ENCODE measurements around the gene FSIP1. TPM values are rescaled to one million over a fixed set of nuclear protein-coding genes. Genes with fewer than 3 reads are reported as not detected.

The FSIP1 gene
- total RNA-seq, 6 experiments from 2014 or later, result 0.07 to 0.74 (median 0.35) TPM; not detected in 1

GRCh38 chr15:39587731-39588530 is 194.7 kb downstream of the FSIP1 start:
- peaks cover 0 to 33% (median 13%) of the 10 kb centered on the region in 4 donors for H3K4me1 ChIP-seq
- intact Hi-C loops (cut with DNase I), result no loop called here

GRCh38 chr15:39587096-39587721 is 195.4 kb downstream of the FSIP1 start:
- Histone ChIP-seq H3K4me3 (no peak overlapping the region), H3K36me3 (peaks cover 0 to 59% (median 29%) of the 10 kb centered on the region in 4 donors), H3K27me3 (no peaks in the 10 kb centered on the region), H3K27ac (peak overlapping the region in 2 of 3 donors; percentile 8 to 56), H3K9me3 (no peaks in the 10 kb centered on the region), H3K4me1 (peaks cover 0 to 33% (median 13%) of the 10 kb centered on the region in 4 donors)
- TF ChIP-seq, protein P1, sequence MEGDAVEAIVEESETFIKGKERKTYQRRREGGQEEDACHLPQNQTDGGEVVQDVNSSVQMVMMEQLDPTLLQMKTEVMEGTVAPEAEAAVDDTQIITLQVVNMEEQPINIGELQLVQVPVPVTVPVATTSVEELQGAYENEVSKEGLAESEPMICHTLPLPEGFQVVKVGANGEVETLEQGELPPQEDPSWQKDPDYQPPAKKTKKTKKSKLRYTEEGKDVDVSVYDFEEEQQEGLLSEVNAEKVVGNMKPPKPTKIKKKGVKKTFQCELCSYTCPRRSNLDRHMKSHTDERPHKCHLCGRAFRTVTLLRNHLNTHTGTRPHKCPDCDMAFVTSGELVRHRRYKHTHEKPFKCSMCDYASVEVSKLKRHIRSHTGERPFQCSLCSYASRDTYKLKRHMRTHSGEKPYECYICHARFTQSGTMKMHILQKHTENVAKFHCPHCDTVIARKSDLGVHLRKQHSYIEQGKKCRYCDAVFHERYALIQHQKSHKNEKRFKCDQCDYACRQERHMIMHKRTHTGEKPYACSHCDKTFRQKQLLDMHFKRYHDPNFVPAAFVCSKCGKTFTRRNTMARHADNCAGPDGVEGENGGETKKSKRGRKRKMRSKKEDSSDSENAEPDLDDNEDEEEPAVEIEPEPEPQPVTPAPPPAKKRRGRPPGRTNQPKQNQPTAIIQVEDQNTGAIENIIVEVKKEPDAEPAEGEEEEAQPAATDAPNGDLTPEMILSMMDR (IDR thresholded peaks at IDR 0.05), result no peak
- TF ChIP-seq POLR2A (IDR thresholded peaks at IDR 0.05), result no peak
- no peak for ATAC-seq
- intact Hi-C loops (cut with DNase I), result no loop called here
- DNase-seq, result no peak
- 77% methylated on average over 8 of the region's 17 CpGs for WGBS (ENCODE audit: insufficient coverage, low coverage, low lambda C conversion rate, missing lambda C conversion rate)

More at GRCh38 chr15:39587731-39588530, 194.7 kb downstream of the FSIP1 start:
- Histone ChIP-seq H3K27ac (peak overlapping the region in 1 of 3 donors; percentile 56), H3K9me3 (no peaks in the 10 kb centered on the region), H3K36me3 (peaks cover 0 to 66% (median 32%) of the 10 kb centered on the region in 4 donors), H3K27me3 (no peaks in the 10 kb centered on the region), H3K4me3 (no peak overlapping the region)
- peak; percentile 58 to 81 (median 60) for DNase-seq
- WGBS (ENCODE audit: insufficient coverage, low coverage, low lambda C conversion rate, missing lambda C conversion rate), result 18% methylated on average over 11 of the region's 13 CpGs
- no peak for TF ChIP-seq POLR2A (IDR thresholded peaks at IDR 0.05)
- TF ChIP-seq, protein P1 (IDR thresholded peaks at IDR 0.05), result no peak
- ATAC-seq, result peak; percentile 58 to 90 (median 84)

GRCh38 chr15:39586387-39587095 is 196.1 kb downstream of the FSIP1 start:
- TF ChIP-seq, protein P1 (IDR thresholded peaks at IDR 0.05), result no peak
- no peak for TF ChIP-seq POLR2A (IDR thresholded peaks at IDR 0.05)
- Histone ChIP-seq H3K36me3 (peaks cover 0 to 57% (median 25%) of the 10 kb centered on the region in 4 donors), H3K27ac (peak overlapping the region in 1 of 3 donors; percentile 8), H3K27me3 (no peaks in the 10 kb centered on the region), H3K4me3 (no peak overlapping the region), H3K9me3 (no peaks in the 10 kb centered on the region), H3K4me1 (peaks cover 0 to 33% (median 13%) of the 10 kb centered on the region in 4 donors)
- WGBS (ENCODE audit: insufficient coverage, low coverage, low lambda C conversion rate, missing lambda C conversion rate), result 43% methylated on average over 7 of the region's 10 CpGs
- intact Hi-C loops (cut with DNase I), result no loop called here
- ATAC-seq (peak in 3 of 4 donors; percentile 33 to 57 (median 38)), DNase-seq (no peak)

GRCh38 chr15:39585871-39586301 is 196.8 kb downstream of the FSIP1 start:
- H3K27me3 ChIP-seq, result no peaks in the 10 kb centered on the region
- TF ChIP-seq, protein P1 (IDR thresholded peaks at IDR 0.05), result no peak
- no peak for TF ChIP-seq POLR2A (IDR thresholded peaks at IDR 0.05)
- DNase-seq, result no peak
- ATAC-seq, result no peak
- intact Hi-C loops (cut with DNase I), result no loop called here
- no peaks in the 10 kb centered on the region for H3K9me3 ChIP-seq
- H3K27ac ChIP-seq, result peak overlapping the region in 1 of 3 donors; percentile 8
- peaks cover 0 to 33% (median 15%) of the 10 kb centered on the region in 4 donors for H3K4me1 ChIP-seq
- 61% methylated on average over 4 of the region's 4 CpGs for WGBS (ENCODE audit: insufficient coverage, low coverage, low lambda C conversion rate, missing lambda C conversion rate)
- no peak overlapping the region for H3K4me3 ChIP-seq
- H3K36me3 ChIP-seq, result peaks cover 0 to 50% (median 22%) of the 10 kb centered on the region in 4 donors
